ENCODE data around the gene MDGA2. TPM values are rescaled to one million over a fixed set of nuclear protein-coding genes. Genes with fewer than 3 reads are reported as not detected.

The MDGA2 gene
- total and polyA plus RNA-seq, 4 donors = 16.5 to 99.0 (median 34.1) TPM

GRCh38 chr14:47676315-47676617 lies 861 bp upstream of the MDGA2 start:
- H3K4me1 ChIP-seq (ENCODE audit: control insufficient read depth, insufficient read depth, low read length) = peaks cover 5% of the 10 kb centered on the region
- WGBS (ENCODE audit: insufficient coverage) = 0% methylated on average over 13 of the region's 15 CpGs
- no peaks in the 10 kb centered on the region for H3K9me3 ChIP-seq (ENCODE audit: control insufficient read depth, insufficient read depth, low read length)
- peak overlapping the region; percentile 84 for H3K4me3 ChIP-seq (ENCODE audit: low read depth, low read length)
- peak in 2 of 6 donors; percentile 40 to 70 for DNase-seq (ENCODE audit: low read depth in 4 of 6, low spot score in 6 of 6)
- no peaks in the 10 kb centered on the region for H3K36me3 ChIP-seq (ENCODE audit: control insufficient read depth, insufficient read depth, low read length)
- H3K27ac ChIP-seq (ENCODE audit: low read depth, low read length) = peak overlapping the region; percentile 90
- H3K27me3 ChIP-seq (ENCODE audit: control insufficient read depth, insufficient read depth, low read length) = no peaks in the 10 kb centered on the region

DNA sequence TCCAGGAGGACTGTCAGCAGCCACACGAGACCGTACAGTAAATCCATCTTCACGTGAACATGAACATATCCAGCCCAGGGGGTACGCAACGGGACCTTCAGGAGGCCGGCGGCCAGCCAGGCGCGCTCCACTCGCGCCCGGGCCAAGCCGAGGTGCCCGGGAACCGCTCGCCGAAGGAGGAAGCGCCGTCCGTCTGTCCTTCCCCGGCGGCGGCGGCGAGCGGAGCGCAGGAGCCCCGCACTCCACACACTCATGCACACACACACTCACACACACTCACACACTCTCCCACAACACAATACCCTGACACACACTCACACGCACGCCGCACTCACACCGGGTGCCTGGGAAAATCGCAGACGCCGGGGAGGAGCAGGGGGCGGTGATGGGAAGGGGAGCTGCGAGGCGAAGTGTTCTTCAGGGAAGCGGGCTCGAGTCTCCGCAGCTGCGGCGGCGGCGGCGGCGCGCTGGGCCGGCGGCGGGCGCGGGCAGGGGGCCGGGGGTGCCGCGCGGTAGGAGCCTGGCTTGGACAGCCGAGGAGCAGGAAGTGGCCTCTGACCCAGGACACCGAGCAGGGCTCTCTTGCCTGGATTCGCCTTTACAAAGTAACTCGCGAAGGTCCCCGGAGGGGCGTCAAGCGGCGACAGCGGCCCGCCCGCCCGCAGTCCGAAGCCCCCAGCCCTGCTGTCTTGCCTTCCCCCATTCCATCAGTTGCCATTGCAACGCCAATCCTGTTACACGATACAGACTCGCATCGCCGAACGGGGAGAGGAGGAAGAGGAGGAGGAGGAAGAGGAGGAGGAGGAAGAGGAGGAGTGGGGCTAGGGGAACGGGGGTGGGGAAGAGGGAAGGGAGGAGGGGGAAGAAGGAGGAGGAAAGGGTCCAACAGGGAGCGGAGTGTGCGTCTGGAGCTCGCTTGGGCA lies 601 bp downstream of the MDGA2 start:
- no peaks in the 10 kb centered on the region for H3K36me3 ChIP-seq (ENCODE audit: control insufficient read depth, insufficient read depth, low read length)
- peaks cover 5% of the 10 kb centered on the region for H3K4me1 ChIP-seq (ENCODE audit: control insufficient read depth, insufficient read depth, low read length)
- under 1% methylated on average over 69 of the region's 81 CpGs for WGBS (ENCODE audit: insufficient coverage)
- H3K27ac ChIP-seq (ENCODE audit: low read depth, low read length) = peak overlapping the region; percentile 90
- no peaks in the 10 kb centered on the region for H3K27me3 ChIP-seq (ENCODE audit: control insufficient read depth, insufficient read depth, low read length)
- DNase-seq (ENCODE audit: low read depth in 4 of 6, low spot score in 6 of 6) = peak in 5 of 6 donors; percentile 51 to 88 (median 72)
- H3K4me3 ChIP-seq (ENCODE audit: low read depth, low read length) = peak overlapping the region; percentile 84
- no peaks in the 10 kb centered on the region for H3K9me3 ChIP-seq (ENCODE audit: control insufficient read depth, insufficient read depth, low read length)

GRCh38 chr14:47674148-47674542 lies 1.3 kb downstream of the MDGA2 start:
- Histone ChIP-seq H3K9me3 (ENCODE audit: control insufficient read depth, insufficient read depth, low read length) (no peaks in the 10 kb centered on the region), H3K4me3 (ENCODE audit: low read depth, low read length) (peak overlapping the region; percentile 84), H3K4me1 (ENCODE audit: control insufficient read depth, insufficient read depth, low read length) (peaks cover 5% of the 10 kb centered on the region), H3K27ac (ENCODE audit: low read depth, low read length) (peak overlapping the region; percentile 90), H3K36me3 (ENCODE audit: control insufficient read depth, insufficient read depth, low read length) (no peaks in the 10 kb centered on the region), H3K27me3 (ENCODE audit: control insufficient read depth, insufficient read depth, low read length) (no peaks in the 10 kb centered on the region)
- WGBS (ENCODE audit: insufficient coverage) = under 1% methylated on average over 36 of the region's 36 CpGs
- peak in 2 of 6 donors; percentile 43 to 88 for DNase-seq (ENCODE audit: low read depth in 4 of 6, low spot score in 6 of 6)

DNA sequence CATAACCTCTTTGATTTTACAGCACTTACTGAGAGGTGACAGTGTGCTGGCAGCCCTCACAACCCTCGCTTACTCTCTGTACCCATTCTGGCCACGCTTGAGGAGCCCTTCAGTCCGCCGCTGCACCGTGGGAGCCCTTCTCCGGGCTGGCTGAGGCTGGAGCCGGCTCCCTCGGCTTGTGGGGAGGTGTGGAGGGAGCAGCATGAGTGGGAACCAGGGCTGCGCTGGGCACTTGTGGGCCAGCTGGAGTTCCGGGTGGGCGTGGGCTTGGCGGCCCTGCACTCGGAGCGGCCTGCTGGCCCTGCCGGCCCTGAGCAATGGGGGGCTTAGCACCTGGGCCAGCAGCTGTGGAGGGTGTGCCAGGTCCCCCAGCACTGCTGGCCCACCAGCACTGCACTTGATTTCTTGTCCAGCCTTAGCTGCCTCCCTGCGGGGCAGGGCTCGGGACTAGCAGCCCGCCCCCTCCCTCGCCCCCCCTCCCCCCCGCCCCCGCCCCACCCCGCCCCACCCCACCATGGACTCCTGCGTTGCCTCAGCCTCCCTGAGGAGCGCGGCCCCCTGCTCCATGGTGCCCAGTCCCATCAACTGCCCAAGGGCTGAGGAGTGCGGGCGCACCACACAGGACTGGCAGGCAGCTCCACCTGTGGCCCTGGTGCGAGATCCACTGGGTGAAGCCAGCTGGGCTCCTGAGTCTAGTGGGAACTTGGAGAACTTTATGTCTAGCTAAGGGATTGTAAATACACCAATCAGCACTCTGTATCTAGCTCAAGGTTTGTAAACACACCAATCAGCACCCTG lies 9.9 kb downstream of the MDGA2 start:
- H3K9me3 ChIP-seq (ENCODE audit: control insufficient read depth, insufficient read depth, low read length) = no peaks in the 10 kb centered on the region
- no peak overlapping the region for H3K4me3 ChIP-seq (ENCODE audit: low read depth, low read length)
- WGBS (ENCODE audit: insufficient coverage) = 97% methylated on average over 14 of the region's 28 CpGs
- H3K27me3 ChIP-seq (ENCODE audit: control insufficient read depth, insufficient read depth, low read length) = no peaks in the 10 kb centered on the region
- DNase-seq (ENCODE audit: low read depth in 4 of 6, low spot score in 6 of 6) = no peak
- peaks cover 4% of the 10 kb centered on the region for H3K36me3 ChIP-seq (ENCODE audit: control insufficient read depth, insufficient read depth, low read length)
- no peak overlapping the region for H3K27ac ChIP-seq (ENCODE audit: low read depth, low read length)
- peaks cover 4% of the 10 kb centered on the region for H3K4me1 ChIP-seq (ENCODE audit: control insufficient read depth, insufficient read depth, low read length)

DNA sequence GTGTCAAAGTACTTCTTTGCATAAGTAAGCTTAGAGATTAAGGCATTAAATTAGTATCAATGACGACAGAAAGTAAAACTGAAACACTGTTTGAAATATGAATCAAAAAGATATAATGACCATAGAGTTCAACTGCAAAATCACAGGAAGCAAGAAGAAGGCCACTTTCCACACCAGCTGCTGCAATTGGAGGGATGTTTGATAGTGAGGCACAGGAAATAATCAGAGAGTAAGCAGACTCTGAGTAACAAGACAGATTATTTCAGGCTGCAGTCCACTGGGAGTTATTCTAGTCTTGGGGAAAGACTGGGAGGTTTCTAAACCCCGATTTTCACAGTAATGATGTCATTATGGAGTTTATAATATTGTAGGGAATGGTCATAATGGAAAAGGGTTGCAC lies 12.9 kb downstream of the MDGA2 start:
- no CpG with 5 or more reads among the region's 2 CpGs for WGBS (ENCODE audit: insufficient coverage)
- no peak for DNase-seq (ENCODE audit: low read depth in 4 of 6, low spot score in 6 of 6)
- Histone ChIP-seq H3K36me3 (ENCODE audit: control insufficient read depth, insufficient read depth, low read length) (peaks cover 4% of the 10 kb centered on the region), H3K4me1 (ENCODE audit: control insufficient read depth, insufficient read depth, low read length) (peaks cover 4% of the 10 kb centered on the region), H3K9me3 (ENCODE audit: control insufficient read depth, insufficient read depth, low read length) (no peaks in the 10 kb centered on the region), H3K27ac (ENCODE audit: low read depth, low read length) (no peak overlapping the region), H3K27me3 (ENCODE audit: control insufficient read depth, insufficient read depth, low read length) (no peaks in the 10 kb centered on the region), H3K4me3 (ENCODE audit: low read depth, low read length) (no peak overlapping the region)

GRCh38 chr14:47660158-47660557 lies 15.2 kb downstream of the MDGA2 start:
- peaks cover under 1% of the 10 kb centered on the region for H3K36me3 ChIP-seq (ENCODE audit: control insufficient read depth, insufficient read depth, low read length)
- DNase-seq (ENCODE audit: low read depth in 4 of 6, low spot score in 6 of 6) = peak in 2 of 6 donors; percentile 40 to 47
- no peaks in the 10 kb centered on the region for H3K4me1 ChIP-seq (ENCODE audit: control insufficient read depth, insufficient read depth, low read length)
- no peaks in the 10 kb centered on the region for H3K9me3 ChIP-seq (ENCODE audit: control insufficient read depth, insufficient read depth, low read length)
- 20% methylated on average over 1 of the region's 2 CpGs for WGBS (ENCODE audit: insufficient coverage)
- H3K27me3 ChIP-seq (ENCODE audit: control insufficient read depth, insufficient read depth, low read length) = no peaks in the 10 kb centered on the region
- H3K27ac ChIP-seq (ENCODE audit: low read depth, low read length) = peak overlapping the region; percentile 57
- no peak overlapping the region for H3K4me3 ChIP-seq (ENCODE audit: low read depth, low read length)

DNA sequence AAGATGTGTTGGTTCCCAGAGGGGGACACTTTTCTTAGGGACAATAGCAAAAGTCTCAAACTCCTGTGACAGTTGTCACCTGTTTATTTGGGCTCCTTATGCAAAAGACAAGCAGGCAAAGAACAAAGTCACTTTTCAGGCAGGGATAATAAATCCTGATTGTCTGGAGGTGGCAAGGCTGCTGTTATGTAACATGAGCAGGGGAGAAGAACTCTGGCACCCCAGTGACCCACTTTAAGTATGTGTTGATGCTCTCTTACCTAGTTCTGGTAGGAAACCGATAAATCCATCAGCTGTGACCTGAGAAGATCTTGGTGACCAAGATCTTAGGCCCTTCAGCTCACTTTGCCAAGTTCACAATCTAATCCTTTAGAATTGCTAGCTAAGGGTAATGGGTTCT lies 17.4 kb downstream of the MDGA2 start:
- H3K36me3 ChIP-seq (ENCODE audit: control insufficient read depth, insufficient read depth, low read length) = no peaks in the 10 kb centered on the region
- H3K27me3 ChIP-seq (ENCODE audit: control insufficient read depth, insufficient read depth, low read length) = no peaks in the 10 kb centered on the region
- H3K4me3 ChIP-seq (ENCODE audit: low read depth, low read length) = no peak overlapping the region
- H3K9me3 ChIP-seq (ENCODE audit: control insufficient read depth, insufficient read depth, low read length) = no peaks in the 10 kb centered on the region
- H3K4me1 ChIP-seq (ENCODE audit: control insufficient read depth, insufficient read depth, low read length) = no peaks in the 10 kb centered on the region
- WGBS (ENCODE audit: insufficient coverage) = 80% methylated on average over 1 of the region's 1 CpG
- H3K27ac ChIP-seq (ENCODE audit: low read depth, low read length) = no peak overlapping the region
- DNase-seq (ENCODE audit: low read depth in 4 of 6, low spot score in 6 of 6) = no peak

GRCh38 chr14:47657143-47657542 lies 18.3 kb downstream of the MDGA2 start:
- no CpG with 5 or more reads among the region's 3 CpGs for WGBS (ENCODE audit: insufficient coverage)

GRCh38 chr14:47651337-47651736 lies 24.1 kb downstream of the MDGA2 start:
- H3K27ac ChIP-seq (ENCODE audit: low read depth, low read length) = no peak overlapping the region
- no peaks in the 10 kb centered on the region for H3K27me3 ChIP-seq (ENCODE audit: control insufficient read depth, insufficient read depth, low read length)
- WGBS (ENCODE audit: insufficient coverage) = 85% methylated on average over 2 of the region's 5 CpGs
- no peak overlapping the region for H3K4me3 ChIP-seq (ENCODE audit: low read depth, low read length)
- no peak for DNase-seq (ENCODE audit: low read depth in 4 of 6, low spot score in 6 of 6)
- no peaks in the 10 kb centered on the region for H3K9me3 ChIP-seq (ENCODE audit: control insufficient read depth, insufficient read depth, low read length)
- H3K36me3 ChIP-seq (ENCODE audit: control insufficient read depth, insufficient read depth, low read length) = no peaks in the 10 kb centered on the region
- no peaks in the 10 kb centered on the region for H3K4me1 ChIP-seq (ENCODE audit: control insufficient read depth, insufficient read depth, low read length)

More at GRCh38 chr14:47657143-47657542, 18.3 kb downstream of the MDGA2 start:
- Histone ChIP-seq H3K4me1 (ENCODE audit: control insufficient read depth, insufficient read depth, low read length) (no peaks in the 10 kb centered on the region), H3K4me3 (ENCODE audit: low read depth, low read length) (no peak overlapping the region), H3K27me3 (ENCODE audit: control insufficient read depth, insufficient read depth, low read length) (no peaks in the 10 kb centered on the region), H3K36me3 (ENCODE audit: control insufficient read depth, insufficient read depth, low read length) (no peaks in the 10 kb centered on the region), H3K27ac (ENCODE audit: low read depth, low read length) (no peak overlapping the region), H3K9me3 (ENCODE audit: control insufficient read depth, insufficient read depth, low read length) (no peaks in the 10 kb centered on the region)
- DNase-seq (ENCODE audit: low read depth in 4 of 6, low spot score in 6 of 6) = no peak

Data from spinal cord (tissue), 10 donors.